ENCODE results near the gene USH2A. TPM values are rescaled to one million over a fixed set of nuclear protein-coding genes. Genes with fewer than 3 reads are reported as not detected.

USH2A gene
- total RNA-seq, 4 donors from 2014 or later: under 0.01 TPM; not detected in 3

DNA sequence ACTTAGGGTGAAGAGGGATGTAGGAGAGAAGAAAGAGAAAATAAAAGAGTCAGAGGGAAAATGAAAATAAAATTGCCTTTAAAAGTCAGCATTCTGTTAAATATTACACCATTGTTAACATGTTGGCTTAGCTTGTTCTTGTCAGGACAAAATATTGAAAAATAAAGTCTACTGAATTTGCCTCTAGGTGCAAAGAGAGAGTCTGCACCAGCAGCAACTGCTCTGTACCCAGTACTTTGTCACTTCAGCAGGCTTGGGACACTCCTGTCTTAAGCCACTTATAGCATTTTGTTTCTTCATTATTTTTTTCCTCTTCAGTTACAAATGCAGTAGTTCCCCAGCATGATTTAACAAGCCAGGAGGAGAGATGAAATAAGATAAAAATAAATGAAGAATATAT lies 11.0 kb upstream of the USH2A start:
- no peaks in the 10 kb centered on the region for H3K9me3 ChIP-seq
- intact Hi-C loops (cut with DNase I; ENCODE audit: low total_unique reads): no loop called here
- H3K36me3 ChIP-seq: no peaks in the 10 kb centered on the region
- in situ Hi-C loops (cut with MboI; ENCODE audit: low pct_ligation_motif_present in 1 of 4, low pct_unique_long_range_greater_than_20kb in 1 of 4, low sequenced_read_pairs in 3 of 4): no loop called here
- no peaks in the 10 kb centered on the region for H3K27me3 ChIP-seq
- no peak for TF ChIP-seq EP300 (IDR thresholded peaks at IDR 0.05; ENCODE audit: low read depth)
- TF ChIP-seq, protein P1, sequence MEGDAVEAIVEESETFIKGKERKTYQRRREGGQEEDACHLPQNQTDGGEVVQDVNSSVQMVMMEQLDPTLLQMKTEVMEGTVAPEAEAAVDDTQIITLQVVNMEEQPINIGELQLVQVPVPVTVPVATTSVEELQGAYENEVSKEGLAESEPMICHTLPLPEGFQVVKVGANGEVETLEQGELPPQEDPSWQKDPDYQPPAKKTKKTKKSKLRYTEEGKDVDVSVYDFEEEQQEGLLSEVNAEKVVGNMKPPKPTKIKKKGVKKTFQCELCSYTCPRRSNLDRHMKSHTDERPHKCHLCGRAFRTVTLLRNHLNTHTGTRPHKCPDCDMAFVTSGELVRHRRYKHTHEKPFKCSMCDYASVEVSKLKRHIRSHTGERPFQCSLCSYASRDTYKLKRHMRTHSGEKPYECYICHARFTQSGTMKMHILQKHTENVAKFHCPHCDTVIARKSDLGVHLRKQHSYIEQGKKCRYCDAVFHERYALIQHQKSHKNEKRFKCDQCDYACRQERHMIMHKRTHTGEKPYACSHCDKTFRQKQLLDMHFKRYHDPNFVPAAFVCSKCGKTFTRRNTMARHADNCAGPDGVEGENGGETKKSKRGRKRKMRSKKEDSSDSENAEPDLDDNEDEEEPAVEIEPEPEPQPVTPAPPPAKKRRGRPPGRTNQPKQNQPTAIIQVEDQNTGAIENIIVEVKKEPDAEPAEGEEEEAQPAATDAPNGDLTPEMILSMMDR (IDR thresholded peaks at IDR 0.05): no peak
- TF ChIP-seq POLR2AphosphoS5 (IDR thresholded peaks at IDR 0.05): no peak
- no peak for TF ChIP-seq POLR2A (IDR thresholded peaks at IDR 0.05)
- no peak overlapping the region for H3K4me3 ChIP-seq
- DNase-seq: no peak
- H3K27ac ChIP-seq: no peak overlapping the region
- no peaks in the 10 kb centered on the region for H3K4me1 ChIP-seq

DNA sequence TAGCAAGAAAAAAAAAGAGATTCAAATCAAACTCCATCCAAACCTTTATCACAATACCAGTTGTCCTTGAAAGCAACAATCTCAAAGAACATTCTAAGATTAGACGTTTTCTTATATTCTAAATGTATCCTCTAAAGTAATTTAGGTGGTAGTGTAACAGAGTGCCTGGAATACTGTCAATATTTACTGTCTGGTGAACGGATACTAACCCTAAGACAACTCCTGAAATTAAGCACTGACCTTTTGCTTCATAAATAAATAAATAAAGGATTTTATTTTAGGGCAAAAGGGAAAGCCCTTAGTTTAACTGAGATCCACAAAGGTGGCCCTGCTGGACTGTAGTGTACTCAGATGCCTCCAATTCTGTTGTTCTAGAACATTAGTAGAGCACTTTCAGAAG lies 9.9 kb upstream of the USH2A start:
- Histone ChIP-seq H3K4me1 (no peaks in the 10 kb centered on the region), H3K27me3 (no peaks in the 10 kb centered on the region), H3K9me3 (no peaks in the 10 kb centered on the region), H3K4me3 (no peak overlapping the region), H3K27ac (no peak overlapping the region), H3K36me3 (no peaks in the 10 kb centered on the region)
- in situ Hi-C loops (cut with MboI; ENCODE audit: low pct_ligation_motif_present in 1 of 4, low pct_unique_long_range_greater_than_20kb in 1 of 4, low sequenced_read_pairs in 3 of 4) (no loop called here), intact Hi-C loops (cut with DNase I; ENCODE audit: low total_unique reads) (no loop called here)
- 37 to 42% methylated on average over 2 of the region's 2 CpGs for WGBS, 2 donors (ENCODE audit: low coverage in 1 of 2)
- no peak for TF ChIP-seq EP300 (IDR thresholded peaks at IDR 0.05; ENCODE audit: low read depth)
- no peak for TF ChIP-seq POLR2AphosphoS5 (IDR thresholded peaks at IDR 0.05)
- TF ChIP-seq, protein P1 (IDR thresholded peaks at IDR 0.05): no peak
- TF ChIP-seq POLR2A (IDR thresholded peaks at IDR 0.05): no peak
- no peak for DNase-seq

DNA sequence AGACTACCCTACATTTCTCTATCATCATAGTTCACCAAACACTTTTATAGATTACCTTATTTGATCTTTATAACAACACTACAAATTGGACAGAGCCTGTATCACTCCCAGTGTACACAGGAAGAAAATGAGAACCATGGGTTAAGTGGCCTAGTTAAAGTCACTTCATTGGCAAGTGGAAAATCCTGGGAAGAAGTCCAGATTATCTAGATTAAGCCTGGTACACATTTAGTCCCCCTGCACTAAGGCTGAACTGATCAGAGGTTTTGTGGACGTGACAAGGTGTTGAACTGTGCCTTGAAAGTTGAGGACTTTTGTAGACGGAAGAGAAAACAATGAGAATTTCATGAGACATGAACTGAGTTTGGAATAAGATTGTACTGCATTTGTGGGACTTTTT lies 7.5 kb upstream of the USH2A start:
- in situ Hi-C loops (cut with MboI; ENCODE audit: low pct_ligation_motif_present in 1 of 4, low pct_unique_long_range_greater_than_20kb in 1 of 4, low sequenced_read_pairs in 3 of 4): no loop called here
- DNase-seq: no peak
- Histone ChIP-seq H3K4me1 (no peaks in the 10 kb centered on the region), H3K27me3 (no peaks in the 10 kb centered on the region), H3K4me3 (no peak overlapping the region), H3K27ac (no peak overlapping the region), H3K9me3 (no peaks in the 10 kb centered on the region), H3K36me3 (no peaks in the 10 kb centered on the region)
- intact Hi-C loops (cut with DNase I; ENCODE audit: low total_unique reads): no loop called here
- WGBS, 2 donors (ENCODE audit: low coverage in 1 of 2): 68 to 76% methylated on average over 2 of the region's 2 CpGs
- TF ChIP-seq, protein P1 (IDR thresholded peaks at IDR 0.05): no peak
- TF ChIP-seq POLR2A (IDR thresholded peaks at IDR 0.05) (no peak), POLR2AphosphoS5 (IDR thresholded peaks at IDR 0.05) (no peak), EP300 (IDR thresholded peaks at IDR 0.05; ENCODE audit: low read depth) (no peak)

DNA sequence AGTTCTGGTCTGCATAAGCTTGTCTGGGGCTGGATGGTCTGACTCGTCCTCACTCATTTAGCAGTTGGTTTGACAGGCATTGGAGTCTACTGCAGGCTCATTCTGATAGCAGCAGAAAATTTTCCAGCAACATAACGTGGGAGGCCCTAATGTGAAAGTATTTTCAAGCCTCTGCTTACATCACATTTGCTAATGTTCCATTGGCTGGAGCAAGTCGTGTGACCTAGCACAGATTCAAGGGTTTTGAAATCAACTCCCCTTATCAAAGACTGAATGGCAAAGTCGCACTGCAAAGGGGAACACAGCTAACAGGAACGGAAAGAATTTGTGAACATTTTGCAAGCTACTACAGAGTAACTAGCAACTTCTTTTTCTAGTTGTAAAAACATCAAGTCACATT lies 2.3 kb upstream of the USH2A start:
- Histone ChIP-seq H3K4me1 (no peaks in the 10 kb centered on the region), H3K27ac (no peak overlapping the region), H3K9me3 (no peaks in the 10 kb centered on the region), H3K36me3 (no peaks in the 10 kb centered on the region), H3K4me3 (no peak overlapping the region), H3K27me3 (no peaks in the 10 kb centered on the region)
- TF ChIP-seq, protein P1 (IDR thresholded peaks at IDR 0.05): no peak
- TF ChIP-seq EP300 (IDR thresholded peaks at IDR 0.05; ENCODE audit: low read depth) (no peak), POLR2AphosphoS5 (IDR thresholded peaks at IDR 0.05) (no peak), POLR2A (IDR thresholded peaks at IDR 0.05) (no peak)
- WGBS, 2 donors (ENCODE audit: low coverage in 1 of 2): 57 to 73% methylated on average over 5 of the region's 5 CpGs
- intact Hi-C loops (cut with DNase I; ENCODE audit: low total_unique reads) (no loop called here), in situ Hi-C loops (cut with MboI; ENCODE audit: low pct_ligation_motif_present in 1 of 4, low pct_unique_long_range_greater_than_20kb in 1 of 4, low sequenced_read_pairs in 3 of 4) (no loop called here)
- no peak for DNase-seq

Measured in transverse colon (tissue), 4 donors.